Subcutaneous adipose tissue (tissue), 4 donors: ENCODE data around the gene MINDY4. TPM values are rescaled to one million over a fixed set of nuclear protein-coding genes. Genes with fewer than 3 reads are reported as not detected.

Experiments used
- CTCF ChIP-seq: fragments of 450-650 bp; IDR thresholded peaks from one replicate; pipeline ENCODE4 v1.5.1; 2016; ENCODE audit warnings: low read depth, mild to moderate bottlenecking, control low read depth, antibody characterized with exemption, moderate library complexity
- total RNA-seq, 4 donors: library from RNA; depleted of rRNA; stranded (reverse); fragments of >200 nt; gene quantifications; one replicate each; pipeline ENCODE4 v1.1.0, GENCODE V29; 2016

The MINDY4 gene
- total RNA-seq, 4 donors from 2014 or later: 3.7 to 8.5 (median 7.4) TPM

- TF ChIP-seq CTCF: no peak
These were observed 18.7 kb upstream of the MINDY4 start for GRCh38 chr7:30752484-30752883.

GRCh38 chr7:30752979-30753378 lies 18.2 kb upstream of the MINDY4 start:
- TF ChIP-seq CTCF: no peak

GRCh38 chr7:30754315-30754877 lies 16.8 kb upstream of the MINDY4 start:
- TF ChIP-seq CTCF: no peak

- TF ChIP-seq CTCF: no peak
These were observed 15.6 kb upstream of the MINDY4 start for GRCh38 chr7:30755384-30756154.

GRCh38 chr7:30757342-30757692 lies 13.9 kb upstream of the MINDY4 start:
- no peak for TF ChIP-seq CTCF

- TF ChIP-seq CTCF: no peak
These were observed 10.6 kb upstream of the MINDY4 start for GRCh38 chr7:30760514-30761213.
